ACC112 (cell line): ENCODE results near the gene NEK5.
"Not testable (repeated sequence)": the region's sequence is repeated elsewhere in the genome, so short reads cannot be mapped to it uniquely, and the experiment has no call there.

ENCODE experiments used
- H2AFZ ChIP-seq: fragments of 200-600 bp; sonication (generic); one replicate; pipeline ENCODE4 v1.6.0; 2017; ENCODE audit warnings: antibody characterized with exemption, low read length; ENCODE audit not compliant: unreplicated experiment
- H3K27ac ChIP-seq: fragments of 200-600 bp; sonication (generic); 2 replicates; pipeline ENCODE4 v1.5.1; 2014; ENCODE audit warnings: low read depth, mild to moderate bottlenecking, antibody characterized with exemption, low read length, moderate library complexity
- H3K27me3 ChIP-seq: fragments of 200-600 bp; sonication (generic); 2 replicates; pipeline ENCODE4 v1.6.1; 2014; ENCODE audit warnings: mild to moderate bottlenecking, antibody characterized with exemption, low read length, moderate library complexity, mixed read lengths; ENCODE audit not compliant: insufficient read depth
- H3K36me3 ChIP-seq: fragments of 200-600 bp; sonication (generic); 2 replicates; pipeline ENCODE4 v1.6.1; 2016; ENCODE audit warnings: mild to moderate bottlenecking, antibody characterized with exemption, low read length, moderate library complexity, mixed read lengths; ENCODE audit not compliant: insufficient read depth
- H3K4me1 ChIP-seq: fragments of 200-600 bp; sonication (generic); one replicate; pipeline ENCODE4 v1.6.1; 2016; ENCODE audit warnings: low read length, mixed read lengths; ENCODE audit not compliant: insufficient read depth, unreplicated experiment, control insufficient read depth
- H3K4me3 ChIP-seq: fragments of 200-600 bp; sonication (generic); 2 replicates; pipeline ENCODE4 v1.5.1; 2014; ENCODE audit warnings: mild to moderate bottlenecking, low read depth, low read length
- H3K79me2 ChIP-seq: fragments of 200-600 bp; sonication (generic); one replicate; pipeline ENCODE4 v1.6.0; 2016; ENCODE audit warnings: low read length; ENCODE audit not compliant: control insufficient read depth, unreplicated experiment, insufficient read depth

Gene NEK5

DNA sequence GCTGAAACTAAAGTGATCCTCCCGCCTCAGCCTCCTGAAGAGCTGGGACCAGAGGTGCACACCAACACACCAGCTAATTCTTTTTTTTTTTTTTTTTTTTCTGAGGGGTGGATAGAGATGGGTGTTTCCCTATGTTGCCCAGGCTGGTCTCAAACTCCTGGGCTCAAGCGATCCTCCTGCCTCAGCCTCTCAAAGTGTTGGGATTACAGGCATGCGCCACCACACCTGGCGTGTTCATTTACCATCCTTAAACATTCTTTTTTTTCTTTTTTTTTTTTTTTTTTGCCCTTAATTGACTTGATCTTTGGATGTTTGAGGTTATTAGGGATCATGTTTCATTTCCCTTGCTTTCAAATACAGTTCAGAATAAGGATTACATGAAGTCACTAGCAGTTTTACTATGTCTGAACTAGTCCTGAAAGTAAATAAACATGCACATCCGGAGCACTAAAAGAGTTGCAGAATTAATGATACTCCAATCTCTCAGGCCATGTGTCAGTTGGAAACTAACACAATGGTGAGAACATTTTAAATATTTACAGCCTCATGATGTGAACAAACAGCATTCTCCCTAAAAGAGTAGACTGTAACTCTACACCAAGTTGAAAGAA is 94.2 kb downstream of the NEK5 start:
- no peaks in the 10 kb centered on the region for H3K27me3 ChIP-seq
- H2AFZ ChIP-seq = no peak overlapping the region
- H3K36me3 ChIP-seq = no peaks in the 10 kb centered on the region
- no peak overlapping the region for H3K4me3 ChIP-seq
- no peak overlapping the region for H3K27ac ChIP-seq
- no peaks in the 10 kb centered on the region for H3K79me2 ChIP-seq
- no peaks in the 10 kb centered on the region for H3K4me1 ChIP-seq

DNA sequence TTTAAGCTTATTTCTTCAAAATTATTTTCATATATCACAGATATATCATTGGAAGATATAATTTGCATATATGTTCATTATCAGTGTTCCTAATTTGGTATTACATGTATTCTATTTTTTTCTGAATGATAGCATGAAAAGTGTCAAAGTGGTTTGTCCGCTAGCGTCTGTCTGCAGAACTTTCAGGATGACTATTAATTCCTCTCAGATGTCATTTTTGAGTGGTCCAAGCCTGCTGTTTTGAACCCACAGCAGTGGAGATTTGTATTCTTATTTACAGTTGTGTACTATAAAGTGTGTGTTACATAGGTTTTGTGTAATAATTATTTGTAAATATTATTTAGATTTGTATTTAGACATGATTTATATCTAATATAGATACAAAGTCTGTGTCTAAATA is 95.8 kb downstream of the NEK5 start:
- Histone ChIP-seq H3K4me3 (no peak overlapping the region), H3K36me3 (peaks cover 12% of the 10 kb centered on the region; the same call in 1 of the 2 replicates), H3K79me2 (no peaks in the 10 kb centered on the region), H3K4me1 (no peaks in the 10 kb centered on the region), H2AFZ (no peak overlapping the region), H3K27me3 (no peaks in the 10 kb centered on the region), H3K27ac (no peak overlapping the region)

DNA sequence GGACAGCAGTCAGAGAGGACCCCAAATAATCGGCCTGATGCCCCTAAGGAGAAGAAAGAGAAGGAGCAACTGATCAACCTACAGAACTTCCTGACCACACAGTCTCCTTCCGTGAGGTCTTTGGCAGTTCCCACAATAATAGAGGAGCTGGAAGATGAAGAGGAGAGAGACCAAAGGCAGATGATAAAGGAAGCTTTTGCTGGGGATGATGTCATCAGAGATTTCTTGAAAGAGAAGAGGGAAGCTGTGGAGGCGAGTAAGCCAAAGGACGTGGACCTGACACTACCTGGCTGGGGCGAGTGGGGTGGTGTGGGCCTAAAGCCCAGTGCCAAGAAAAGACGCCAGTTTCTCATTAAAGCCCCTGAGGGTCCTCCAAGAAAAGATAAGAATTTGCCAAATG is 98.5 kb downstream of the NEK5 start:
- H3K4me1 ChIP-seq, H3K27me3 ChIP-seq: not testable (repeated sequence)
- peaks cover 24% of the 10 kb centered on the region; the same call in 1 of the 2 replicates for H3K36me3 ChIP-seq

DNA sequence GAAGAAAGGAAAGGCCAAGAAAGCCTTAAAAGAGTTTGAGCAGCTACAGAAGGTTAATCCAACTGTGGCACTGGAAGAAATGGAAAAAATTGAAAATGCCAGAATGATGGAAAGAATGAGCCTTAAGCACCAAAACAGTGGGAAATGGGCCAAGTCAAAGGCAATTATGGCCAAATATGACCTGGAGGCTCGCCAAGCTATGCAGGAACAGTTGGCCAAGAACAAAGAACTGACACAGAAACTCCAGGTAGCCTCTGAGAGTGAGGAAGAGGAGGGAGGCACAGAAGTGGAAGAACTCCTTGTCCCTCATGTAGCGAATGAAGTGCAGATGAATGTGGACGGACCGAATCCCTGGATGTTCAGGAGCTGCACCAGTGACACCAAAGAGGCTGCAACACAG is 99.3 kb downstream of the NEK5 start:
- Histone ChIP-seq H3K79me2 (peaks cover 4% of the 10 kb centered on the region), H3K27me3 (no peaks in the 10 kb centered on the region), H3K4me1 (no peaks in the 10 kb centered on the region), H3K4me3 (no peak overlapping the region), H3K27ac (no peak overlapping the region), H3K36me3 (peaks cover 32% of the 10 kb centered on the region), H2AFZ (no peak overlapping the region)

More for the DNA sequence above, 98.5 kb downstream of the NEK5 start:
- not testable (repeated sequence) for H2AFZ ChIP-seq, H3K27ac ChIP-seq, H3K4me3 ChIP-seq, H3K79me2 ChIP-seq

DNA sequence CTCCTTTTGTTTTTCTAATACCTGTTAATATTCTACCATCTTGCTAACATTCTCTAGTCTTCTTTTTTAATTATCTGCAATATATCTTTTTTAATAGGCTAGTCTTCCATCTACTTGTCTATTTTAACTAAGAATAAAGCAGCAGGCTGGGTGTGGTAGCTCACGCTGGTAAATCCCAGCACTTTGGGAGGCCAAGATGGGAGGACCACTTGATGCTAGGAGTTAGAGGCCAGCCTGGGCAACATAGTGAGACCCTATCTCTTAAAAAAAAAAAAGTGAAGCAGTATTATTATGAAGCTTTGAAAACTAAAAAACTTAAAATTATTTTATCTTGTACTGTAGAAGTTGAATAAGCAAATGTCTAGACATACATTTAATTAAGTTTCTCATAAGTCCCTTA is 101.0 kb downstream of the NEK5 start:
- H3K27ac ChIP-seq = no peak overlapping the region
- no peaks in the 10 kb centered on the region for H3K4me1 ChIP-seq
- H2AFZ ChIP-seq = no peak overlapping the region
- peaks cover 43% of the 10 kb centered on the region for H3K36me3 ChIP-seq
- no peak overlapping the region for H3K4me3 ChIP-seq
- H3K27me3 ChIP-seq = no peaks in the 10 kb centered on the region
- H3K79me2 ChIP-seq = peaks cover 4% of the 10 kb centered on the region

DNA sequence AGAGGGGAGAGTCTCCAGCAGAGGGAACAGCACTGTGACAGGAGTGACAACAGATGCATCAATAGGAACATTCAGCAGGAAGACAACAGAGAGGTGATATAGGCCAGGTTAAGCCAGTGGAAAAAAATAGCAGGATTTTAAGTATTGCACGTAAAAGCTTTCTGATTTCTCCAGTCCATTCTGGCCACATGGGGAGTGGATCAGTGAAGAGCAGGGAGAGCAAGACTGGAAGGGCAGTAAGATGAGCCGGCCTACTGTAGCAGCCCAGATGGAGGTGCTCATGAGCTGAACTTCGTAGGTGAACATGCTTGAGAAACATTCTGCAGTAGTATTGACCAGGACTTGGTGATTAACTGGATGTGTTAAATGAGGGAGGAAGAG is 102.6 kb downstream of the NEK5 start:
- H3K27me3 ChIP-seq = no peaks in the 10 kb centered on the region
- H3K4me1 ChIP-seq = no peaks in the 10 kb centered on the region
- H2AFZ ChIP-seq = no peak overlapping the region
- peaks cover 43% of the 10 kb centered on the region for H3K36me3 ChIP-seq
- no peak overlapping the region for H3K4me3 ChIP-seq
- peaks cover 4% of the 10 kb centered on the region for H3K79me2 ChIP-seq
- no peak overlapping the region for H3K27ac ChIP-seq

DNA sequence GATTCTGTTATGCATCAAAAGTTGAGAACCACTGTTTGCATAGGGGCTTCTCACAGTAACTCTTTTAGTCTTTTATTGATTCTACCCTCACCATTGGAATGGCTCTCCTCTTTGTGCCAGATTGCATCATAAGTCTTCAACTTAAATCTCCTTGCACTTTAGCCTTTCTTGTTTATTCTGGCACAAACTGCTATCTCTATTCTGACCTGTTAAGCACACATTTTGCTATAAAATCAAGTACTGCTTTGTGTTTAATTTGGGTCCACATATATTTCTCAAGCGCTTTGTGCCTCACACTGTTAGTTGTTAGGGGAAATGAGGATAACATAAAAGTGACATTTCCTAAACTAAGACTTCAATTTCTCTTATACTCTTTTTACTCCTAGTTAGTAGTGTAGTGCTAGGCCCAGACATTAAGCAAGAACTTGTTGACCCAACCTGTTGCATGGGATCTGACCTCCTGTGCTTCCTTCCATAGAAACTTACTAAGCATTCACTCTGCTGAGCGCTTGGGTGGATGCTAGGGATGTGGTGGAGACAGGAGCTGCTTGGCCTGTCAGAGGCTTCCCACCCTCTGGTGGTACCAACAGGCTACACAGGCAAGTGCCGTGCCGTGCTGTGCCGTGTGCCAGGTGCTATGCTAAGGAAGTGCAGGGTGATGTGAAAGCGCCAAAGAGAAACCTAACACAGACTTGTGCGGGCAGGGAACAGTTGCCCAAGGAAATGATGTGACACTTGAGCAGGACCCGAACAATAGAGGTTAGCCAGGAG is 103.2 kb downstream of the NEK5 start:
- no peak overlapping the region for H3K4me3 ChIP-seq
- no peaks in the 10 kb centered on the region for H3K4me1 ChIP-seq
- peaks cover 4% of the 10 kb centered on the region for H3K79me2 ChIP-seq
- H3K36me3 ChIP-seq = peaks cover 43% of the 10 kb centered on the region
- no peaks in the 10 kb centered on the region for H3K27me3 ChIP-seq
- no peak overlapping the region for H3K27ac ChIP-seq
- no peak overlapping the region for H2AFZ ChIP-seq

DNA sequence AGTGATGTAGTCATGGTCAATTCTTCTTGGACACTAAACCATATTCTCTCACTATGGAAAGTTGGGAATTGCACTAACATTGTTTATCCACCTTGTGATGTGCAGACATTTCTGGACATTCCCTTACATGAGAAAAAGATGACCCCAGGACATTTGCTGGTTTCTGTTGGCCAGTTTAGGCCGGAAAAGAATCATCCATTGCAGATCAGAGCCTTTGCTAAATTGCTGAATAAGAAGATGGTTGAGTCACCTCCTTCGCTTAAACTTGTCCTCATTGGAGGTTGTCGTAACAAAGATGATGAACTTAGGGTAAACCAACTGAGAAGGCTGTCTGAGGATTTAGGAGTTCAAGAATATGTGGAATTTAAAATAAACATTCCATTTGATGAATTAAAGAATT is 104.4 kb downstream of the NEK5 start, which contains the start of gene UTP14C:
Gene UTP14C (plus strand): TSS at position 211 of the 400 bp plus-strand sequence. CDS start 4,114 bp downstream, outside the sequence.
- H3K79me2 ChIP-seq = peaks cover 7% of the 10 kb centered on the region
- H3K27ac ChIP-seq = no peak within 1 kb of the TSS
- H2AFZ ChIP-seq = no peak within 1 kb of the TSS
- no peaks in the 10 kb centered on the region for H3K4me1 ChIP-seq
- H3K4me3 ChIP-seq = no peak within 1 kb of the TSS
- H3K36me3 ChIP-seq = peaks cover 51% of the 10 kb centered on the region
- H3K27me3 ChIP-seq = no peaks in the 10 kb centered on the region

DNA sequence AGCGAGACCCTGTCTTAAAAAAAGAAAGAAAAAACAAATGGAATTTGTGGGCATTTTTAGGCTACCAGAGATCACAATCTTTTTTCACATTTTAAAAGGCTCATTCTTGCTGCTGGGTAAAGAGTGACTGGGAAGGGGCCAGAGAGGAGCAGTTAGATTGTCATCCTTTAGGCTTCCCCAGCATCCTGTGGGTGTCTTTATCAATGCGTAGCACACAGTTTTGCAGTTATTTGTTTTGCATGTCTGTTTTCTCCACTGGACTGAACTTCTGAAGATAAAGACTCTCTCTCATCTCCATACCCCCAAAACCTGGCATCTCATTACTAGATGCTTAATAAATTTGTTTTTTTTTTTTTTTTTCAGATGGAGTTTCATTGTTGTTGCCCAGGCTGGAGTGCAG is 106.5 kb downstream of the NEK5 start:
- Histone ChIP-seq H3K27ac (no peak overlapping the region), H3K4me3 (no peak overlapping the region), H3K27me3 (no peaks in the 10 kb centered on the region), H3K36me3 (peaks cover 39% of the 10 kb centered on the region), H2AFZ (no peak overlapping the region), H3K79me2 (peaks cover 7% of the 10 kb centered on the region), H3K4me1 (no peaks in the 10 kb centered on the region)

DNA sequence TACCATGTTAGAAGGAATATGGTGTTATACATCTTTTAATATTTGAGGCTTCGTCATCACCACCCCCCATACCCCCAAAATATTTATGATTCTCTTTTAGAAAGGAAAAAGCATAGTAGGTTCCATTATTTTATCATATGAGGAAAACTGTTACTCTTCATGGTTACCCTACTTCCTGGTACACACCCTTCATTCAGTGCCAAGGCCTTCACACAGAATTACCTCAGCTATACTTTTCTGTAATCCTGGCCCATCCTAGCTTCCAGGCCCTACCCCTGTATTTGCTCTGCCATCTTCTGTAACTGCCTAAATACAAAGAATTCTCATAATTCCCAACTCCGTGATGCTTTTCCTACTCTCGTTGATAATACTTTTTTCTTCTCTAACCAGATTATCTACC is 108.7 kb downstream of the NEK5 start:
- Histone ChIP-seq H3K4me3 (no peak overlapping the region), H3K36me3 (peaks cover 28% of the 10 kb centered on the region), H2AFZ (no peak overlapping the region), H3K27me3 (no peaks in the 10 kb centered on the region), H3K4me1 (no peaks in the 10 kb centered on the region), H3K27ac (no peak overlapping the region), H3K79me2 (peaks cover 14% of the 10 kb centered on the region)

DNA sequence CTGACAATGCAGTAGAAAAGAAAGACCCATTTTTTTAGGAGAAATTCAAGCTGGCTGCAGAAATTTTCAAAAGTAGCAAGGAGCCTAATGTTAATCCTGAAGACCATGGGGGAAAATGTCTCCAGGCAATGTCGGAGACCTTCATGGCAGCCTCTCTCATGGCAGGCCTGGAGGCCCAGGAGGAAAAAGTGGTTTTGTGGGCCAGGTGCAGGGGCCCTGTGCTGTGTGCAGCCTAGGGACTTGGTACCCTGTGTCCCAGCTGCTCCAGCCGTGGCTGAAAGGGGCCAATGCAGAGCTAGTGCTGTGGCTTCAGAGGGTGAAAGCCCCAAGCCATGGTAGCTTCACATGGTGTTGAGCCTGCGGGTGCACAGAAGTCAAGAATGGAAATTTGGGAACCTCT is 112.6 kb downstream of the NEK5 start:
- Histone ChIP-seq H3K4me1 (peaks cover 6% of the 10 kb centered on the region), H3K27ac (no peak overlapping the region), H3K4me3 (no peak overlapping the region), H3K79me2 (peaks cover 41% of the 10 kb centered on the region), H2AFZ (no peak overlapping the region), H3K36me3 (peaks cover 11% of the 10 kb centered on the region), H3K27me3 (no peaks in the 10 kb centered on the region)
